Stimulated activated naive CD8-positive, alpha-beta T cell treated with anti-CD3 and anti-CD28 coated beads, Interleukin-15, Interleukin-2, amounts not matched to agents 100 U/mL and 50 U/mL, for 24 hours (primary cell): Measurements from ENCODE around the gene KCNG2.

Experiments used
- ATAC-seq: fragments of 150-1000 bp; cut with Tn5 transposase; one replicate; pipeline ENCODE4 v1.10.0; 2021
- DNase-seq: peaks from one replicate; pipeline ENCODE4 v3.0.0; 2021

The KCNG2 gene

DNA sequence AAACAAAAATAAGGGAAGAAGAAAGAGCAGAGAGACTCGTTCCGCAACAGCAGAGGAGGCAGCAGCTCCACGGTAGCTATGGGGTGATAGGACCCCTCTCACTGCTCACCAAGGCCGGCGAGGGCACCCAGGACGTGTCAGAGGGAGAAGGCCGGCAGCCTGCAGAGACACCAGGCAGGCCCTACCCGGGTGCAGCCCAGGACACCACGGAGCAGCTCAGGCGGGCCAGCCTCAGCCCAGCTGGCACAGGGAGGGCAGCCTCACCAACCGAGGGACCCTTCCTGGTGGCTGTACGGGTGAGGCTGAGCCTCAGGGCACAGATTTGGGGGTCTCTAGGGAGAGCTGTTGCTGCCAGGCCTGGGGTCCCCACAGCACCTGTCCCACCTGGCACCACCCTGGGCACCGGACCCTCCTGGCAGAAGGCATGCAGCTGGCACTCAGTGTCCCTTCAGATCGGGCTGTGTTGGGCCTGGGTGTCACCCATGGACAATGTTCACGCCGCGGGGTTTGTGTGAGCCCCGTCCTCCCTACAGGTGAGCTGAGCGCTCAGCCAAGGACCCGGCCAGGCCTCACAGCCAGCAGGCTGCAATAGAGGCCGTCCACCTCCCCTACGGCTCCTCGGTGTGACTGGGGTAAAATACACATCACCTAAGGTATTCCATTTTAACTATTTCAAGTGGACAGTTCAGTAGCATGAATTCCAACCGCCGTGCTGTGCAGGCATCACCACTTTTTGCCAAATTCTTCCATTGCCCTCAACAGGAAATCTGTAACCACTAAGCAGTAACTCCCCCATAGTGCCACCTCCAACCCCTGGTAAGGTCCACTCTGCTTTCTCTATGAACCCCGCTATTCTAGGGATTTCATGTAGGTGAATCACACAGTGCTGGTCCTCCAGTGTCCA, 21.6 kb downstream of the KCNG2 start:
- ATAC-seq (no peak), DNase-seq (no peak)

DNA sequence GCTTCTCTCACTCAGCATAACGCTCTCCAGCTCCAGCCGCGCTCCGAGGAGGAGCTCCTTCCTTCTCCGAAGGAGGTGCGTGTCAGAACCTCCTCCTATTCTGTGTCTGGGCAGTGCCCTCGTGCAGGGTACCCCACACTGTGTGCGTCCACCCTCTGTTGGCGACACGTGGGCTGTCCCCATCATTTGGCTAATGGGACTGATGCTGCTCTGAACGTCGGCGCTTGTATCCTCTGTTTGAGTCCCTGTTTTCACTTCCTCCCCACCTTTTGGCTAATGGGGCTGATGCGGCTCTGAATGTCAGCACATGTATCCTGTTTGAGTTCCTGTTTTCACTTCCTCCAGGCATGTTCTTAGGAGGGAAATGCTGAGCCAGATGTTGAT, 22.2 kb downstream of the KCNG2 start:
- no peak for DNase-seq
- peak; percentile 21 for ATAC-seq

DNA sequence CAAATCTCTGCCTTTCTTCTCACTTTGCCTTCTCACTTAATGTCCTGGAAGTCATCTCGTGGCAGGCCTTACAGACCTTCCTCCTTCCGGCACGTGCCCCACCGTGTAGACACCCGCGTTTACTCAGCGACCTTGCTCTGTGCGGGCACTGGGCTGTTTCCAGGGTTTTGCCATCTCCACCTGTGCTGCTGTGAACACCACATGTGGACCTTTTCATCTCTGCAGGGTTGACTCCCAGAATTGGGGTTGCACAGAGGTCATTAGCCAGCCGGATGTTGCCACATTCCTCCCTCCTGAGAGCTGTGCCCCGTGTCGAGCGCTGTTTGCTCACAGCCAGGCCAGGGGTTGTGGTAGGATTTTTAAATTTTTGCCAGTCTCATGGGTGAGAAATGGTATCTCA, 25.4 kb downstream of the KCNG2 start:
- DNase-seq (no peak), ATAC-seq (no peak)

DNA sequence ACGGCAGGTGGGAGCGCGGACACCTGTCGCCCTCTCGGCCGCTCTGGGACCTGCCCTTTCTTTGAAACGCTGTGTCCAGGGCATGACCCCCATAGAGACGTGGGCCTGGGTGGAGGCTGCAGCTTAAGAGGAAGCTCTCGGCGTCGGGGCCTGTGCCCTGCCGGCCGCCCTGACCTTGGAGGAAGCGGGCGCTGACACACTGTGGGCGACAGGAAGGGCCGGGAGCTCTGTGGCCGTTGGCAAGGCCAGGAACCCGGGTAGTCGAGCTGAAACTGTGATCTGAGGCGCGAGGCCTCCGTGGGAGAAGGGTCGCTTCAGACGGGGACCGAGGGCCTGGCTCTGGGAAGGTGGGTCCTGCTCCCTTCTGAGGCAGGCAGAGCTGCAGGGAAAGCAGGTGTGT, 28.2 kb downstream of the KCNG2 start:
- ATAC-seq (no peak), DNase-seq (no peak)

DNA sequence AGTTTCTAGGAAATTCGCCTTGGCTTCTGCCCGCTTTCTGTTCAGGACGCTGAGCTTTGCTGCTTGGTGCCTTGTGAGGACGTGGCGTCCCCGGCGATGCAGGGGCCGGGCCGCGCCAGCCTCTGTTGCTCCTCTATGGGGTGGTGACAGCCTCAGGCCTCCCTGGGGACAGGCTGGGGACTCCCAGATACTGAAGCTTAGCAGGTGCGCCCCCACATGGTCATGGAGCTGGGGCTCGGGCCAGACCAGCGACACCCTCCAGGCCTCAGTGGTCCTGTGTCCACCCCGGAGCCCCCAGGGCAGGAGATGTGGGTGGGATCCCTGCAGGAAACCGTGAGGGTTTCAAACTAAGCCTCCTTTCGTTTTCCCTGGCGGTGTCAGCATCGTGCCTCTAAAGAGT, 29.2 kb downstream of the KCNG2 start:
- ATAC-seq: no peak
- no peak for DNase-seq

DNA sequence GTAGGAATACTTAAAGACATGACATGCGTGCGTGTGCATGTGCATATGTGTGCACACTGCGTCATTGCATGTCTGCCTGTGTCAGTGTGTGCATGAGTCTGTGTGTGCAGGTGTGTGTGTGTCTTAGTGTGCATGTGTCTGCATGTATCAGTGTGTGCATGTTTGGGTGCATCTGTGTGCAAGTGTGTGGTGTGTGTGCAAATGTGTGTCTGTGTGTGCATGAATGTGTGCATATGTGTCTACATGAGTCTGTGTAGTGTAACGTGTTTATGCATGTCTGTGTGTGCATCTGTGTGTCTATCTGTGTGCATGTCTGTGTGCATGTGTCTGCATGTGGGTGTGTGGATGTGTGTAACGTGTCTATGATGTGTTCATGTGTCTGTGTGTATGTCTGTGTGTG, 30.5 kb downstream of the KCNG2 start:
- ATAC-seq (no peak), DNase-seq (no peak)

DNA sequence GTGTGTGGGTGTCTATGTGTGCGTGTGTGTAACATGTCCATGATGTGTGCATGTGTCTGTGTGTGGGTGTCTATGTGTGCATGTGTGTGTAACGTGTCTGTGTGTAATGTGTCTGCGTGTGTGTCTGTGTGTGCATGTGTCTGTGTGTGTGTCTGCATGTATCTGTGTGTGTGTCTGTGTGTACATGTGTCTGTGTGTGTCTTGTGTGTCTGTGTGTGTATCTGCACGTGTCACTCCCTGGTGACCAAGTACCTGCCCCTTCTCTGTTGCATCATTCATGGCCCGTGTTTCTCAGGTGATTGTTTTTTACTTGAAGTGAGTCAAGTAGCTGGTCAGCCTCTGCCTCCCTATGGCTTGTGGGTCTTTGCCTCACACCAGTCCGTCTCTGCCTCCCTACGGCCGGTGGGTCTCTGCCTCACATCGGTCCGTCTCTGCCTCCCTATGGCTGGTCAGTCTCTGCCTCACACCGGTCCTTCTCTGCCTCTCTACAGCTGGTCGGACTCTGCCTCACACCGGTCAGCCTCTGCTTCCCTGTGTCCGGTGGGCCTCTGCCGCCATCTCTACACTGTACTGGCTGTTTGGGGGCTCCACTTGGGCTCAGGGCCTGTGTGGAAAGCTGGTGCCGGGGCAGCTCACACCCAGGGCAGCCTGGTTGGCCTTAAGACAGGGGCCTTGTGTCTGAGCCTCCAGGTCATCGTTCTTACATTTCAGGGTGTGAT, 31.6 kb downstream of the KCNG2 start:
- ATAC-seq: no peak
- DNase-seq: no peak

DNA sequence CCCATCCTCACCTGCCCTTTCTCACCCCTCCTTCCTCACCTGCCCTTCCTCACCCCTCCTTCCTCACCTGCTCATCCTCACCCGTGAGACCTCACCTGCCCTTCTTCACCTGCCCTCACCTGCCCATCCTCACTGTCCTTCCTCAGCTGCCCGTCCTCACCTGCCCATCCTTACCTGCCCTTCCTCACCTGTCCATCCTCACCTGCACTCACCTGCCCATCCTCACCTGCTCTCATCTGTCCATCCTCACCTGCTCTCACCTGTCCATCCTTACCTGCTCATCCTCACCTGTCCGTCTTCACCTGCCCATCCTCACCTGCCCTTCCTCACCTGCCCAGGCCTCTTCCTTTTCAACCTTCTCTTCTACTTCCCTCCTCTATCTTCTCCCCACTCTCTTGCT, 34.4 kb downstream of the KCNG2 start:
- no peak for ATAC-seq
- no peak for DNase-seq

DNA sequence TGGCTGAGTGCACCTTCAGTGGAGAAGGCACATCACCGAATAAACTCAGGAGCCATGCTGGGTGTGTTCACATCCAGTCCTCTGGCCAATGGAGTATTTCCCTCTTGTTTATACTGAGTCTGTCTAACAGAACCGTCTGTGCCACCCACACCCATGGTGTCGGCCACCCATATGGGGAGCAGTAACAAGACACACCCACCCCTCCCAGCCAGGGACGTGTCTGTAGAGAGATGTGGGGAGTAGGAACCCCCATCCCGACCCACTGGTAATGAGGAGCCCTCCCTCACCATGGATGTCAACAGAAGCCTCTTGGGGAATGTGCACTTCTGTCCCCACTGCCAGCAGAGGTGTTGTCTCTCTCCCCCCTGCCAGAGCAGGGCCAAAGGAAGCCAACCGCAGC, 37.1 kb downstream of the KCNG2 start:
- ATAC-seq (no peak), DNase-seq (no peak)

DNA sequence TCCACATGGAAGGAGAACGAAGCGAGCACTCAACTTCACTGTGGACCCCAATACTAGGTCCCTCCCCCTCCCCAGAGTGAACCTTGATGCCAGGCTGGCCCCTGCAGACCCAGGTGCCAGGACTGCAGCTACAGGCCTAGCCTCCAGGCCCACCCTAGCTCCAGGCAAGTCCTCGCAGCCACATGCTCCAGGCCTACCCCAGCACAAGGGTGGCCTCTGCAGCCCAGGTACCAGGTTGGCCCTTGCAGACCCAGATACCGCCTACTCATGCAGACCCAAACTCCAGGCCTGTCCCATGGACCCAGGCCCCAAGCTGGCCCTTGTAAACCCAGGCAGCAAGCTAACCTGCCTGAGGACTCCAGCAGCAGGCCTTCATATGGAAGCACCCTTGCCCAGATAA, 44.2 kb downstream of the KCNG2 start:
- DNase-seq: no peak
- ATAC-seq: no peak

DNA sequence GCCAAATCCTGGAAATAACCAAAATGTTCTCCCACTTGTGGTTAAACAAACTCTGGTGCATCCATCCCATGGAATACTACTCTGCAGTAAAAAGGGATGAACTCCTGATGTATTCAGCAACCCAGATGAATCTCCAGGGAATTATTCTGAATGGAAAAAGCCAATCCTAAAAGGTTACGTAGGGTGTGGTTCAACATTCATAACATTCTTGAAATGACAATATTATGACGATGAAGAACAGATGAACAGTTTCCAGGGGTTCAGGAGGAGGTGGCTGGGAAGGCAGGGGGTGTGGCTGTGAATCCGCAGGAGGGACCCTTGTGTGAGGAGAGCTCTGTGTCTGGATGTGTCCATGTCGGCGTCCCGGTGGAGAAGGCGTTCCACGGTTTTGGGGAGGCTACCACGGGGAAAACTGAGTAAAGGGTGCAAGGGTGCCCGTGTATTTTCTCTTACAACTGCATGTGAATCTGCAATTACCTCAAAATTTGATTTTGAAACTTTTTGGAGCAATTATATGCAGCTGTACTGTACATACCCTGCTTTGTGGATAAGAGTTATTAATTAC, 47.3 kb downstream of the KCNG2 start:
- DNase-seq: no peak
- no peak for ATAC-seq

DNA sequence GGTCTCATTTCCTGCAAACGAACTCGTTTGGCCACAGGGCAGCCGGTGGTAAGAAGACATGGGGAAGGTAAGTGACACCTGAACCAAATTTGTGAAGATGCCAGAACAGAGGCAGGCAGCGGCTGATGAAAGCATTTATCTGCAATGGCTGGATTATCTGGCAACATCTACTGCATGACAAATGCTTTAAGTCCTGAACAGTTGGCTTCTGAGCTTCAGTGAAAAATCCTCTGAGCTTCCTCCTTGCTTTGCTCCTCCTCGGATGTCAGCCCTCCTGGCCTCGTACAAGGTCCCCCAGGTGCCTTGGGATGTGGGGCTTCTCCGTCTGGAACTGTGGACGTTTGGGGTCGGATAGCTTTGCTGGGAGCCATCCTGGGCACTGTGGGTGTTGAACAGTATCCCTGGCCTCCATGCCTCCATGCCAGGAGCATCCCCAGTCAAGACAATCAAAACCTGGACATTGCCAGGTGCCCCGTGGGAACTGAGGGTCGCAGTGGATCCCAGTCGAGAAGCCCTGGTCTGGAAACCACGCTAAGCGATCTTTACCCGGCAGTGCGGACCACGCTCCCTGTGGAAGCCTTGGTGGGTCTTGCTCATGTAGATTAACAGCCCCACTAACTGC, 49.3 kb downstream of the KCNG2 start:
- ATAC-seq (no peak), DNase-seq (no peak)

DNA sequence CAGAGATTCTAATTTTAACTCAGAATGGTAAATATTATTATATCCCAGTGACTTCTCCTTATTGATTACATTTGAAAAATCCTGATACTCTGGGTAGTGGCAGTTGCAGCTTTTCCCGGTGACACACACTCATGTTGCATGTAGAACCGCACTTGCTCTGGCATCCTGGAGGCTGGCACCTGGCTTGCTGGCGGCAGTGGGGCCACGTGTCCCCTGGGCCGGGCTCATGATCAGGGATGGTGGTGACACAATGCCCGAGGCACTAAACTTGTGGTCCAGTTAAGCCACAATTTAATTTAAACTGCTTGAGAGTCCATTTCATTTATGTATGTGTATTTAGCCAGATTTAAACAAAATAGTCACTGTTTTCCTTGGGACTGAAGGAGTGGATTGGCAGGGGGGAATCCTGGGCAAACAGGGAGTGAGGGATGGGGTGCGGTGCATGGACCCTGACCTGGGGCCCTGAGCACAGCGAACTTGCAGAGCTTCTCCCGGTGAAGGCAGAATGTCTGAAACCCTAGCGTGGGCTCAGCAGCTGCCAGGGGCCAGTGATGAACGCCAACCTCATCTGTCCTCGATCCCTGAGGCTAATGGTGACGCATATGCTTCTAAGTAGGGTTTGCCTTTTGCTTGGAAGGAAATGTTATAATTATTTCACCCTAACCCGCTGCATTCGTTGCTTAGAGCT, 50.0 kb downstream of the KCNG2 start:
- no peak for ATAC-seq

DNA sequence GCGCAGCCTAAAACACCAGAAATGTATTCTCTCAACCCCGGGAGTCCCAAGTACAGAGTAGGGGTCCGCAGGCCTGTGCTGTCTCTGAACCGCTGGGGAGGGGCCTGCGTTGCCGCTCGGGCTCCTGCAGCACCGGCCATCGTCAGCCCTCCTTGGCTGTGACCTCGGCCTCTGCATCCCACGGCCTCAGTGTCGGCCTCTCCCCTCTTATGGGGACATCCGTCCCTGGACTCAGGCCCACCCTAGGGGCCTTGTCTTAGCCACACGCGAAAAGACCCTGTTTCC, 50.5 kb downstream of the KCNG2 start:
- DNase-seq (no peak), ATAC-seq (no peak)

More for the DNA sequence above, 50.0 kb downstream of the KCNG2 start:
- no peak for DNase-seq

DNA sequence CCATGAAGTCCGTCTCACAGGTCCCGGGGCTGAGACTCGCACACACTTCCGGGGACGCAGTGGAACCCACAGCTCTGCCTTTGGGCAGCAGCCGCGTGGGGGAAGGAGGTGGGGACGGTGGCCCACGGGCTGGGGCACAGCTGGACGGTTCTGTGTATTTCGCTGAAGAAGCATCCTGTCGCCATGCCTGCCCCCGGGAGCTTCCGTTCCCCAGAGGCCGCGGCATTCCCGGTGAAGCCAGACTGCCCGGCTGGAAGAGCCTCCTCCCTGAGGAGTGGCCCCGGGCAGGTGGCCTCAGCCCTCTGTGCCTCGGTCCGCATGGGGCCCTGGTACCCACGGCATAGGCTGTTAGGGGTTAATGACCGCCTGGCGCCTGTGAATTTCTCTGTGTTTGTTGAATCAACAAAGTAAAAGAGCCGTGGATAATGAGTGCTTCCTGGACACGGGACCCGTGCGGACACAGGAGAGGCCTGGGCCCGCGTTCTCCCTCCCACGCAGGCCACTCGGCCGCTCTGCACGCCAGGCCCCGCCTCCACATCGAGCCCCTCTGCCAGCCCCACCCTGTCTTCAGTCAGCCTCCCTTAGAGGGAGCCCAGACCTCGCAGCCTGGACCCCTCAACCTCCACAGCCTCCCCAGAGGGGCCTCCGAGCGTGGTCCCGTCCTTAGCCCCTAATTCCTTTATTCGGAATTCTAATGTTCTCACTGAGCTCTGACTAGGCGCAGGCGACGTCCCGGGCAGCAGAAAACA, 51.0 kb downstream of the KCNG2 start:
- no peak for ATAC-seq
- no peak for DNase-seq

DNA sequence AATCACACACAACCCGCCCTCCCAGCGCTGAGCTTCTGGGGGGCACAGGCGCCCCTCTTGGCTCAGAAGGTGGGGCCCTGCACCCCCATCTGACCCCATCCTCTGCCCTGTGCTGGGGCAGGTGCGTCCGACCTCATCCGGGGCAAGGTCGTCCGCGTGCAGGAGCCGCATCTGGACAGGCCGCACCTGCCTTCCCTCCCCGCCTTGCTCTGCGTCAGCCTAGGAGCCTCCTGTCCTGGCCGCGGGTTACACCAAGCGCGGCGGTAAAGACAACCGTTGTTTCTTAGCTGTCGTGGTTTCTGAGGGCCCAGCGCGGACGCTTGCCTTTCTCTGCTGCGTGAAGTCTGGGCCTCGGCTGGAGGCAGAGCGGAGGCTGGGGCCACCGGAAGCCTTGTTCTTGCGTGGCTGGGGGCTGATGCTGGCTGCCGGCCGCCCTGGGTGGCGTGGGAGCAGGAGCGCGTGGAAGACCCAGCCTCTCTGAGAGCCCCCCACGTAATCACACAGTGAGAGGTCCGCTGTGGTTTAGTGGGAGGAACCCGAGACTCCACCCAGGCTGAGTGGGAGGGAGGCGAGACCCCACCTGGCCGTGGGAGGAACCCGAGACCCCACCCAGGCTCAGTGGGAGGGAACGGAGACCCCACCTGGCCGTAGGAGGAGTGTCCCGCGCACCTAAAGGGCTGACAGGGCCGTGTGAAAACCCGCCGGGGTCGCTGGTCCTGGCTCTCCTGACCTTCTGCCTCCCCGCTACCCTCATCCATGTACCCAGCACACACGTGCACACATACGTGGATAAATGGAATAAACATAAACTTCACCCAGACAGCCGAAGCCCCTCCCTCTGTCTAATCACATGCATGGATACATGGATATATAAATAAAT, 51.8 kb downstream of the KCNG2 start:
- ATAC-seq: no peak
- no peak for DNase-seq

DNA sequence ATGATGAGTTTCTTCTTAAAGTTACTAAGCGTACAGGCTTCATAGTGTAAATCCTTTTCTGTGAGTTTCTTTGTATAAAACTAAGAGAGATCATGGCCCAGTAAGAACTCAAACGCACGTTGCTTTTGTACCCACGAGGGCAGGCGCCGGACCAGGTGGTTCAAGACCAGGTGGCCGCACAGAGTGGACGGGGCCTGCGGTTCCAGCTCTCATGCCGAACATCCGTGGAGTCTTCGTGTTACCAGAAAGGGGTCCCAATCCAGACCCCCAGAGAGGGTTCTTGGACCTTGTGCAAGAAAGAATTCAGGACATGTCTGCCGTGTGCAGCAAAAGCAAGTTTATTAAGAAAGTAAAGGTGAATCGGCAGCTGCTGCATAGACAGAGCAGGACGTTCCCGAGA, 53.0 kb downstream of the KCNG2 start:
- DNase-seq: no peak
- ATAC-seq: no peak

DNA sequence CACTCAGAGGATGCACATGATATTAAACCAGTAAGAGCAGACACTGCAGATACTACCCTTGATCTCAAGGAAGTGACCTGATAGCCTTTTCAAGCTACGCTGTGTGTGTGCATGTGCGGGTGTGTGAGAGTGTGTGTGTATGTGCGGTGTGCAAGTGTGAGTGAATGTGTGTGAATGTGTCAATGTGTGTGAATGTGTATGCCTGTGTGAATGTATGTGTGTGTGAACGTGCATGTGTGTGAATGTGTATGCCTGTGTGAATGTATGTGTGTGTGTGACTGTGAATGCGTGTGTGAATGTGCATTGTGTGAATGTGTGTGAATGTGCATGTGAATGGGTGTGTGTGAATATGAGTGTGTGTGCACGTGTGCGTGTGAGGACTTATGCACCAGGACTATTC, 53.8 kb downstream of the KCNG2 start:
- no peak for ATAC-seq
- no peak for DNase-seq

DNA sequence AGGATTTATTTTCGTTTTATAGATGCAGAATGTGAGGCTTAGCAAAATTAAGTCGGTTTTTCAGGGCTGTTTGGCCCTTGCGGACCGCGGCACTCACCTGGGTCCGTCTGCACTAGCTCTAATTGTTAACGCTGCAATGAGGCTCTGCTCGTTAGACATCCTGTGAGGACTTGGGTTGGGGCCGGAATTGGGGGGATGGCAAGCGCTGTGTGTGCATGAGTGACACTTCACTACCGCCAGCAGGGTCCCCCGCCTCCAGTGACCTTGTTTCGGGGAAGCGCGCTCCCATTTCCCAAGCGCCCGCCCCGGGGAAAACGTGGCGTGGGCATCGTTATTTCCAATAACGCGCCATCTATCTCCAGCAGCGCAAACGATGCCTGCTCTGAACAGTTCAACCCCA, 54.2 kb downstream of the KCNG2 start:
- ATAC-seq (no peak), DNase-seq (no peak)

DNA sequence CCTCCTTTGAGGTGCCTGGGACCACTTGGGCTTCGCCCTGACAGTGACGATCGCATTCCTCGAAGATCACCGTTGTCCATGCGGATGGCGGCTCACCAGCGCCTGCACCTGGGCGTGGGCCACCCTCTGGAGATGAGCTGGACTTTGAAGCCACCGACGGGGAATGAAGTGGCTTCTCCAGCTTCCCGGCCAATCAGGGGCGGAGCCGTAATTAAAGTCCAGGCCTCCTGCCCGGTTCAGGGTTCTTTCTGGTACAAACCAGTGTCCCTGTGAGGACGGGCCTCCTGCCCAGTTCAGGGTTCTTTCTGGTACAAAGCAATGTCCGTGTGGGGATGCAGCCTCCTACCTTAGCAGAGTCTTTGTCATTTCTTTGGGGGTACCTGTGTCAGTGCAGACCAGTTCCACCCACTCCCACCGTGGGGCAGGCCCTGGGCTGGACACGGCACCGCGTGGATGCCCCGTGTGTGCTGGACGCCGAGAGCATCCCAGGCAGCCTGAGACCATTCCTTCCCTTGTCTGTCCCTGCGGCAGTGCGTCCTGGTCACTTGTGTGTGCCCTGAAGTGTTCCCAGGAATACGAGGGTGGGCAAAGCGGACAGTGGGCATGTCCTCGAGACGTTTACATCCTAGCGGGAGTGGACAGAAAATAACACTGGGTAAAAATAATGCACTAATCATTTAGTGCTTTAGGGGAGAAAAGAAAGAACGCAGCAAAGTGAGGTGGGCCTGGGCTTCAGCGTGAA, 55.0 kb downstream of the KCNG2 start:
- no peak for DNase-seq
- no peak for ATAC-seq
